OCI-M2 (cell line): ENCODE measurements around the gene DENND2C.

Experiments used
- DNase-seq: peaks from one replicate; lab custom pipeline; 2025; ENCODE audit not compliant: unreplicated experiment; lab: John Stamatoyannopoulos, UW

DENND2C gene

GRCh38 chr1:114669562-114670082 lies at the start of gene DENND2C:
DENND2C (minus strand) TSS chr1:114670049; CDS start chr1:114625984, 44,065 bp downstream.
- no peak for DNase-seq

- DNase-seq = no peak
Observed at GRCh38 chr1:114719424-114719787, 49.6 kb upstream of the DENND2C start.

GRCh38 chr1:114718661-114719423 lies 49.0 kb upstream of the DENND2C start:
- DNase-seq = no peak

GRCh38 chr1:114716304-114717170 lies 46.7 kb upstream of the DENND2C start, which contains the start of gene NRAS:
NRAS (minus strand) TSS chr1:114716771; CDS start chr1:114716160, 611 bp downstream.
- peak; percentile 44 for DNase-seq

GRCh38 chr1:114715952-114716303 lies 46.1 kb upstream of the DENND2C start:
- no peak for DNase-seq

- no peak for DNase-seq
Observed at GRCh38 chr1:114712977-114713376, 43.1 kb upstream of the DENND2C start.

GRCh38 chr1:114710360-114710759 lies 40.5 kb upstream of the DENND2C start:
- DNase-seq = no peak

- no peak for DNase-seq
Observed at GRCh38 chr1:114707604-114708003, 37.8 kb upstream of the DENND2C start.

GRCh38 chr1:114703242-114703641 lies 33.4 kb upstream of the DENND2C start:
- DNase-seq = no peak

- DNase-seq = no peak
Observed at GRCh38 chr1:114702737-114703136, 32.9 kb upstream of the DENND2C start.

GRCh38 chr1:114701931-114702330 lies 32.1 kb upstream of the DENND2C start:
- no peak for DNase-seq

GRCh38 chr1:114700036-114700600 lies 30.3 kb upstream of the DENND2C start:
- no peak for DNase-seq

- no peak for DNase-seq
Observed at GRCh38 chr1:114696810-114697209, 27.0 kb upstream of the DENND2C start.

- no peak for DNase-seq
Observed at GRCh38 chr1:114695430-114696058, 25.7 kb upstream of the DENND2C start, which contains the start of gene AMPD1. AMPD1 (minus strand) TSS chr1:114695546; CDS start chr1:114695471, 75 bp downstream.

GRCh38 chr1:114694540-114695310 lies 24.9 kb upstream of the DENND2C start:
- no peak for DNase-seq

- no peak for DNase-seq
Observed at GRCh38 chr1:114692947-114693346, 23.1 kb upstream of the DENND2C start.

GRCh38 chr1:114691061-114691460 lies 21.2 kb upstream of the DENND2C start:
- no peak for DNase-seq

GRCh38 chr1:114690148-114690547 lies 20.3 kb upstream of the DENND2C start:
- DNase-seq = no peak

- no peak for DNase-seq
Observed at GRCh38 chr1:114688526-114688925, 18.7 kb upstream of the DENND2C start.

GRCh38 chr1:114685851-114686250 lies 16.0 kb upstream of the DENND2C start:
- DNase-seq = no peak
